HG03108 (cell line): ENCODE data around the gene NFE2L2.
"Not testable (repeated sequence)": the region's sequence is repeated elsewhere in the genome, so short reads cannot be mapped to it uniquely, and the experiment has no call there.

Source experiments
- ATAC-seq: cut with Tn5 transposase; IDR thresholded peaks from one replicate; pipeline ENCODE4 v1.9.1; 2021; ENCODE audit warnings: moderate library complexity; ENCODE audit not compliant: unreplicated experiment

Gene NFE2L2

GRCh38 chr2:177281400-177282180 lies 17.1 kb upstream of the NFE2L2 start:
- peak; percentile 59 for ATAC-seq

GRCh38 chr2:177279847-177280246 lies 15.3 kb upstream of the NFE2L2 start:
- ATAC-seq, result no peak

- no peak for ATAC-seq
These were observed 11.2 kb upstream of the NFE2L2 start for GRCh38 chr2:177275743-177276055.

- ATAC-seq, result no peak
These were observed 10.7 kb upstream of the NFE2L2 start for GRCh38 chr2:177275040-177275742.

GRCh38 chr2:177273408-177273807 lies 8.9 kb upstream of the NFE2L2 start:
- no peak for ATAC-seq

- no peak for ATAC-seq
These were observed 8.2 kb upstream of the NFE2L2 start for GRCh38 chr2:177272765-177273164.

- ATAC-seq, result no peak
These were observed 7.6 kb upstream of the NFE2L2 start for GRCh38 chr2:177271981-177272666.

GRCh38 chr2:177270531-177270930 lies 6.0 kb upstream of the NFE2L2 start:
- no peak for ATAC-seq

- no peak for ATAC-seq
These were observed 4.4 kb upstream of the NFE2L2 start for GRCh38 chr2:177268901-177269300.

GRCh38 chr2:177268187-177268871 lies 3.8 kb upstream of the NFE2L2 start:
- ATAC-seq, result no peak

- ATAC-seq, result not testable (repeated sequence)
These were observed 2.4 kb upstream of the NFE2L2 start for GRCh38 chr2:177266955-177267354.

- ATAC-seq, result no peak
These were observed 1.6 kb upstream of the NFE2L2 start for GRCh38 chr2:177265824-177266817.

GRCh38 chr2:177264209-177264692 lies 276 bp downstream of the NFE2L2 start:
- peak; percentile 17 for ATAC-seq

GRCh38 chr2:177263451-177264208 lies 897 bp downstream of the NFE2L2 start:
- peak; percentile 44 for ATAC-seq

- no peak for ATAC-seq
These were observed 1.5 kb downstream of the NFE2L2 start for GRCh38 chr2:177262958-177263450.

- ATAC-seq, result no peak
These were observed 2.4 kb downstream of the NFE2L2 start for GRCh38 chr2:177262092-177262491.

GRCh38 chr2:177261116-177262060 lies 3.1 kb downstream of the NFE2L2 start:
- ATAC-seq, result no peak

GRCh38 chr2:177260379-177260778 lies 4.1 kb downstream of the NFE2L2 start:
- ATAC-seq, result no peak
